Tibial nerve (tissue), 4 donors: ENCODE results near the gene SFMBT2. TPM values are rescaled to one million over a fixed set of nuclear protein-coding genes. Genes with fewer than 3 reads are reported as not detected.
"Not testable (repeated sequence)": the region's sequence is repeated elsewhere in the genome, so short reads cannot be mapped to it uniquely, and the experiment has no call there.

Experiments used
- DNase-seq, 2 donors: peaks; one replicate each; pipeline ENCODE4 v3.0.0-alpha.2; 2019; ENCODE audit warnings: low spot score in 2 of 2
- H3K27ac ChIP-seq, 4 donors: fragments of 200-600 bp; sonication (generic) in 3 of 4; one replicate each; pipeline ENCODE4 v1.5.1; 2017 to 2019; ENCODE audit warnings: mild to moderate bottlenecking in 1 of 4
- H3K27me3 ChIP-seq, 2 donors: fragments of 200-600 bp; sonication (generic) in 1 of 2; one replicate each; pipeline versions ENCODE4 v1.5.1 to v1.6.0; 2017 to 2019
- H3K36me3 ChIP-seq, 3 donors: fragments of 200-600 bp; sonication (generic); one replicate each; pipeline ENCODE4 v1.5.1; 2018 to 2019
- H3K4me1 ChIP-seq, 4 donors: fragments of 200-600 bp; sonication (generic) in 3 of 4; one replicate each; pipeline ENCODE4 v1.5.1; 2017 to 2019
- H3K4me3 ChIP-seq, 4 donors: fragments of 200-600 bp; sonication (generic) in 3 of 4; one replicate each; pipeline ENCODE4 v1.5.1; 2017 to 2019; ENCODE audit warnings: mild to moderate bottlenecking in 1 of 4, moderate library complexity in 1 of 4
- H3K9me3 ChIP-seq, 4 donors: fragments of 200-600 bp; sonication (generic) in 3 of 4; one replicate each; pipeline ENCODE4 v1.5.1; 2017 to 2019
- EP300 ChIP-seq, 2 donors: sonication (generic); formaldehyde crosslinking; IDR thresholded peaks; one replicate each; pipeline ENCODE4 v1.6.1; 2017; ENCODE audit warnings: antibody characterized with exemption in 2 of 2, mild to moderate bottlenecking in 1 of 2
- POLR2A ChIP-seq, 2 donors: fragments of 450-650 bp; IDR thresholded peaks; one replicate each; pipeline ENCODE4 v1.6.1; 2017; ENCODE audit warnings: antibody characterized with exemption in 2 of 2, mild to moderate bottlenecking in 2 of 2, moderate library complexity in 2 of 2
- WGBS, 2 donors: methylation state at CpG; one replicate each; pipeline ENCODE4 v1.1.5; 2018; 5-methylcytosine and 5-hydroxymethylcytosine counted together
- total RNA-seq, 4 donors: library from RNA; depleted of rRNA; stranded (reverse); fragments of >200 nt; gene quantifications; one replicate each; pipeline ENCODE4 v1.1.0, GENCODE V29; 2016
- TF ChIP-seq, protein P1 (sequence below), 5 experiments: fragments of 200-600 bp in 3 of 5; fragments of 450-650 bp in 2 of 5; sonication (generic) in 3 of 5; IDR thresholded peaks; one replicate each; pipeline ENCODE4 v1.5.1; 2016 to 2019; ENCODE audit warnings: antibody characterized with exemption in 5 of 5, mild to moderate bottlenecking in 3 of 5, moderate library complexity in 2 of 5

The SFMBT2 gene
- total RNA-seq, 4 donors from 2014 or later = 10.2 to 24.0 (median 15.4) TPM

DNA sequence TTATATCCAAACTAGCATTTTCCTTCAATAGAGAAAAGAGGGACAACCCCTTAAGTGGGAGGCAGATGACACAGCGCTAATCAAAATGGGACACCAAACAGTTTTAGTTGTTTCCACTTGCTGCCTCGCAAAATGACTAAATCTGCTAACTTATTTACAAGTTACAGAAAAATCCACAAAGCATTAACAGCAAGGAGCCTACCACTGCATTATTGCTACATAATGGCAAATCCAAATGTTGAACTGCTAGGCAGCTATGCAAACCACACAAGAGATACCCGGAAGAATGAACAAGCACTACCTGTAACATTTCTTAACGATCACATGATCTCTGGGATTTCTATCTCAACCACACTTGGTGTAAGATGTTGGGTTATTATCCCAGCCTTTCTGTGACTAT is 96.7 kb downstream of the SFMBT2 start:
- Histone ChIP-seq H3K27me3 (no peaks in the 10 kb centered on the region), H3K9me3 (peaks cover 0 to 2% (median 0%) of the 10 kb centered on the region in 4 donors), H3K4me1 (peaks cover 0 to 10% (median 9%) of the 10 kb centered on the region in 4 donors), H3K27ac (no peak overlapping the region), H3K36me3 (peaks cover 0 to 2% (median 0%) of the 10 kb centered on the region in 3 donors), H3K4me3 (no peak overlapping the region)
- 89 to 97% methylated on average over 4 of the region's 4 CpGs for WGBS, 2 donors
- TF ChIP-seq EP300 (IDR thresholded peaks at IDR 0.05) = no peak
- TF ChIP-seq, protein P1, sequence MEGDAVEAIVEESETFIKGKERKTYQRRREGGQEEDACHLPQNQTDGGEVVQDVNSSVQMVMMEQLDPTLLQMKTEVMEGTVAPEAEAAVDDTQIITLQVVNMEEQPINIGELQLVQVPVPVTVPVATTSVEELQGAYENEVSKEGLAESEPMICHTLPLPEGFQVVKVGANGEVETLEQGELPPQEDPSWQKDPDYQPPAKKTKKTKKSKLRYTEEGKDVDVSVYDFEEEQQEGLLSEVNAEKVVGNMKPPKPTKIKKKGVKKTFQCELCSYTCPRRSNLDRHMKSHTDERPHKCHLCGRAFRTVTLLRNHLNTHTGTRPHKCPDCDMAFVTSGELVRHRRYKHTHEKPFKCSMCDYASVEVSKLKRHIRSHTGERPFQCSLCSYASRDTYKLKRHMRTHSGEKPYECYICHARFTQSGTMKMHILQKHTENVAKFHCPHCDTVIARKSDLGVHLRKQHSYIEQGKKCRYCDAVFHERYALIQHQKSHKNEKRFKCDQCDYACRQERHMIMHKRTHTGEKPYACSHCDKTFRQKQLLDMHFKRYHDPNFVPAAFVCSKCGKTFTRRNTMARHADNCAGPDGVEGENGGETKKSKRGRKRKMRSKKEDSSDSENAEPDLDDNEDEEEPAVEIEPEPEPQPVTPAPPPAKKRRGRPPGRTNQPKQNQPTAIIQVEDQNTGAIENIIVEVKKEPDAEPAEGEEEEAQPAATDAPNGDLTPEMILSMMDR (IDR thresholded peaks at IDR 0.05) = no peak
- TF ChIP-seq POLR2A (IDR thresholded peaks at IDR 0.05) = no peak
- no peak for DNase-seq

DNA sequence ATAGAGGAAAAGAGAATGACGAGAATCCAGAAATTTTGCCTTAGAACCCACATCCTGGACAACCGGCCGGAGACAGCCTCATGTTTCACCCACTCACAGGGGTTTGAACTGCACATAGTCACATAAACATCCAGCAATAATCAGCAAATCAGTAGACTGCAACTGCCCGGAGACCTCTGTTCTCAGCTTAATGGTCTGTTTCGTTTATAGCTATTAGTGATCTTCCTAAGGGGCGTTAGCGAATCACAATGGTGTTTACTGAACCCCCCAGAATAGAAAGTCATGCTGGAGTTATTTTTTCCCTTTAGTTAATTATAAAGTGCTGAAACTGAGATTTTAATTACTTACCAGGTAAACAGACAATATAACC is 98.4 kb downstream of the SFMBT2 start:
- peaks cover 0 to 12% (median 0%) of the 10 kb centered on the region in 3 donors for H3K36me3 ChIP-seq
- DNase-seq = no peak
- peaks cover 0 to 10% (median 0%) of the 10 kb centered on the region in 4 donors for H3K9me3 ChIP-seq
- no peak overlapping the region for H3K27ac ChIP-seq
- H3K4me1 ChIP-seq = peaks cover 0 to 3% (median 1%) of the 10 kb centered on the region in 4 donors
- 74 to 76% methylated on average over 7 of the region's 7 CpGs for WGBS, 2 donors
- no peaks in the 10 kb centered on the region for H3K27me3 ChIP-seq
- TF ChIP-seq EP300 (IDR thresholded peaks at IDR 0.05) (no peak), POLR2A (IDR thresholded peaks at IDR 0.05) (no peak)
- TF ChIP-seq, protein P1 (IDR thresholded peaks at IDR 0.05) = no peak
- H3K4me3 ChIP-seq = no peak overlapping the region

DNA sequence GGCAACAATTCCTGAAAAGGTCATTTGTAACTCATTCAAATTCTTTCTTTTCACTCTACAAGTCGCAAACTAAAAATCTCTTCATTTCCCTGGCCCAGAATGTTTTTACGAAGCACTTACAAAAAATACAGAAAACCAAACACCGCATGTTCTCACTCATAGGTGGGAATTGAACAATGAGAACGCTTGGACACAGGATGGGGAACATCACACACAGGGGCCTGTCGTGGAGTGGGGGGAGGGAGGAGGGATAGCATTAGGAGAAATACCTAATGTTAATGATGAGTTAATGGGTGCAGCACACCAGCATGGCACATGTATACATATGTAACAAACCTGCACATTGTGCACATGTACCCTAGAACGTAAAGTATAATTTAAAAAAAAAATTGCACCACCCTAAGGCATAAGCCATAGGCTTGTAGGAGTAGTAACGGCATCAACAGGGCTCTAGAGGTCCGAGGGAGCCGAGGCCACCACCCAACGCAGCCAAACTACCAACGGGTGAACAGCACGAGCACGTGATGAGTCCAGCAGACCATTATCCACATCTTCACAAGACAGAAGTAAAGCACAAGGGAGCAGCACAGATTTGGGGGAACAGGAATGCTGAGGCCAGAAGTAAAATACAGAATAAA is 98.9 kb downstream of the SFMBT2 start:
- Histone ChIP-seq H3K36me3 (peaks cover 0 to 12% (median 0%) of the 10 kb centered on the region in 3 donors), H3K9me3 (peaks cover 0 to 15% (median 0%) of the 10 kb centered on the region in 4 donors), H3K27ac (peak overlapping the region in 1 of 4 donors; percentile 30)
- H3K27me3 ChIP-seq, H3K4me3 ChIP-seq, H3K4me1 ChIP-seq, DNase-seq: not testable (repeated sequence)
- 75 to 80% methylated on average over 13 of the region's 13 CpGs for WGBS, 2 donors

DNA sequence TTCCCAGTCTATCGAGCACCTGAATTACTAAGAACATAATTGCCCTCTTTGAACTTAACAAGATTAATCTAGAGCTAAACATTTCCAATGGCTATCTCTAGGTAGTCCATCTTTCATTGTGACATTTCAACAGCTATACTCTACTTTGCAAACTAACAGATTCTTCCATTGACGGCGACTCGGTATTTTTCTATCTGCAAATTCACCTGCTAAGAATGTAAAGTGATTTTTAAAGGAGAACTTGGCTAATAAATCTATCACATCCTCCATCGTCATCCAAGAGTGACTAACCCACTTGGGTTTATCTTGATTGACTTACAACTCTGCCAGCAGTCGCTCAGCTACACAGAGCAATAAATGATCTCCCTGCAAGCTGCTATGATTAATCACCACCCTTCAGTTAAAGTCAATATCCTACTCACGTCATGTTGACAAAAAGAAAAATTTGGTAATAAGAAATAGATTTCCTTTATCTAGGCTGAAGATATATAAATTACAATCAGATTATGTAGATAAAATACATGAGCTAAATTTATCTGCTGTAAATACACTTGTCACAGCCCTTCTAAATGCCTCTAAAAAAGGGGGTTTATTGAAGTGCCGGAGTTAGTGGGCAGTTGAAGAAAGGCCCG is 99.5 kb downstream of the SFMBT2 start:
- WGBS, 2 donors = 63 to 71% methylated on average over 9 of the region's 9 CpGs
- TF ChIP-seq POLR2A (IDR thresholded peaks at IDR 0.05) (no peak), EP300 (IDR thresholded peaks at IDR 0.05) (no peak)
- TF ChIP-seq, protein P1 (IDR thresholded peaks at IDR 0.05) = no peak
- DNase-seq = no peak
- peaks cover 0 to 12% (median 0%) of the 10 kb centered on the region in 3 donors for H3K36me3 ChIP-seq
- H3K9me3 ChIP-seq = peaks cover 0 to 16% (median 0%) of the 10 kb centered on the region in 4 donors
- peaks cover 0 to 4% (median 1%) of the 10 kb centered on the region in 4 donors for H3K4me1 ChIP-seq
- peak overlapping the region in 1 of 4 donors; percentile 30 for H3K27ac ChIP-seq
- no peak overlapping the region for H3K4me3 ChIP-seq
- no peaks in the 10 kb centered on the region for H3K27me3 ChIP-seq

DNA sequence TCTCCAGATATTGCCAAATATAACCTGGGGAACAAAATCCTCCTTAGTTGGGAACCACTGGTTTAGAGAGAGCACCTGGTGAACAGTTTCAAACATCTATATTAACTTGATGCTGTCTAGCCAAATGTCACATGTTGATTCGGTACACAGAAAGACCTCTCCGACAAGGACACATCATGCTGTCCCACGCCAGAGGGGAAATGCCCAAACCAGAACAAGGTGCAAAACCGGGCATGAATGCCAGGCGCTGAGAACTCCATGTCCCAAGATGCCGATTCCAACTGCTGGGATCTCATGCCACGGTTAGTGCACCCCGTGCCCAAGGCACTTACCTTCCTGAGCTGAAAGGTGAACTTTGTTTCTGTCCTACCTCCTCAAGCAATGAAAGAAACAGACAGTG is 100.8 kb downstream of the SFMBT2 start:
- TF ChIP-seq POLR2A (IDR thresholded peaks at IDR 0.05) (no peak), EP300 (IDR thresholded peaks at IDR 0.05) (no peak)
- TF ChIP-seq, protein P1 (IDR thresholded peaks at IDR 0.05) = no peak
- peaks cover 0 to 12% (median 0%) of the 10 kb centered on the region in 3 donors for H3K36me3 ChIP-seq
- H3K9me3 ChIP-seq = peaks cover 0 to 16% (median 0%) of the 10 kb centered on the region in 4 donors
- no peak overlapping the region for H3K4me3 ChIP-seq
- 95 to 97% methylated on average over 8 of the region's 8 CpGs for WGBS, 2 donors
- H3K27ac ChIP-seq = no peak overlapping the region
- H3K27me3 ChIP-seq = no peaks in the 10 kb centered on the region
- DNase-seq = no peak
- H3K4me1 ChIP-seq = peaks cover 0 to 14% (median 6%) of the 10 kb centered on the region in 4 donors
